H9 (cell line): ENCODE results near the gene SERBP1. TPM values are rescaled to one million over a fixed set of nuclear protein-coding genes. Genes with fewer than 3 reads are reported as not detected.

Experiments used
- DNase-seq: peaks from one replicate; pipeline ENCODE4 v3.0.0-alpha.2; 2017
- H2AFZ ChIP-seq: one replicate; pipeline ENCODE4 v1.6.1; 2013; ENCODE audit warnings: mild to moderate bottlenecking, low read length, control low read depth, moderate library complexity
- H2AK5ac ChIP-seq: 2 replicates; pipeline ENCODE4 v1.6.1; 2013; ENCODE audit warnings: low read length, control low read depth, mixed read lengths; ENCODE audit not compliant: insufficient read length
- H2BK120ac ChIP-seq: one replicate; pipeline ENCODE4 v1.6.1; 2013; ENCODE audit warnings: low read depth, mild to moderate bottlenecking, low read length, control low read depth, inconsistent platforms; ENCODE audit not compliant: poor library complexity, severe bottlenecking
- H2BK12ac ChIP-seq: 2 replicates; pipeline ENCODE4 v1.6.1; 2013; ENCODE audit warnings: low read length, control low read depth, mixed read lengths, low read depth; ENCODE audit not compliant: insufficient read length
- H2BK15ac ChIP-seq: 2 replicates; pipeline ENCODE4 v1.6.1; 2013; ENCODE audit warnings: low read depth, low read length, control low read depth
- H2BK20ac ChIP-seq: one replicate; pipeline ENCODE4 v1.6.1; 2013; ENCODE audit warnings: low read depth, mild to moderate bottlenecking, low read length, control low read depth, inconsistent platforms; ENCODE audit not compliant: poor library complexity, severe bottlenecking
- H2BK5ac ChIP-seq: 2 replicates; pipeline ENCODE4 v1.6.1; 2013; ENCODE audit warnings: low read length, control low read depth, mixed read lengths; ENCODE audit not compliant: insufficient read length
- H3K14ac ChIP-seq: 2 replicates; pipeline ENCODE4 v1.6.1; 2013; ENCODE audit warnings: low read length, control low read depth; ENCODE audit not compliant: insufficient read depth
- H3K18ac ChIP-seq: 2 replicates; pipeline ENCODE4 v1.6.1; 2013; ENCODE audit warnings: low read depth, mild to moderate bottlenecking, mixed read lengths, low read length, control low read depth; ENCODE audit not compliant: insufficient read length
- H3K23ac ChIP-seq: 2 replicates; pipeline ENCODE4 v1.6.1; 2013; ENCODE audit warnings: low read length, control low read depth, mixed read lengths, low read depth; ENCODE audit not compliant: insufficient read length
- H3K23me2 ChIP-seq: 2 replicates; pipeline ENCODE4 v1.6.1; 2013; ENCODE audit warnings: low read depth, mild to moderate bottlenecking, mixed read lengths, low read length, control low read depth; ENCODE audit not compliant: insufficient read length, poor library complexity, severe bottlenecking
- H3K27ac ChIP-seq: 2 replicates; pipeline ENCODE4 v1.5.1; 2013; ENCODE audit warnings: low read length, control low read depth, mixed read lengths, low read depth; ENCODE audit not compliant: insufficient read length
- H3K27me3 ChIP-seq: 2 replicates; pipeline ENCODE4 v1.6.1; 2013; ENCODE audit warnings: low read length, control low read depth, inconsistent platforms; ENCODE audit not compliant: insufficient read depth
- H3K4ac ChIP-seq: 2 replicates; pipeline ENCODE4 v1.6.1; 2013; ENCODE audit warnings: low read depth, mild to moderate bottlenecking, control low read depth, inconsistent platforms, low read length, moderate library complexity
- H3K4me1 ChIP-seq: 2 replicates; pipeline ENCODE4 v1.6.1; 2013; ENCODE audit warnings: low read length, control low read depth, inconsistent platforms; ENCODE audit not compliant: insufficient read depth
- H3K4me2 ChIP-seq: 2 replicates; pipeline ENCODE4 v1.6.1; 2013; ENCODE audit warnings: low read length, control low read depth, mixed read lengths; ENCODE audit not compliant: insufficient read length, insufficient read depth
- H3K56ac ChIP-seq: 2 replicates; pipeline ENCODE4 v1.6.1; 2013; ENCODE audit warnings: low read depth, mild to moderate bottlenecking, mixed read lengths, low read length, control low read depth; ENCODE audit not compliant: insufficient read length
- H3K79me1 ChIP-seq: 2 replicates; pipeline ENCODE4 v1.6.1; 2013; ENCODE audit warnings: low read depth, mild to moderate bottlenecking, moderate library complexity, low read length, control low read depth, inconsistent platforms; ENCODE audit not compliant: insufficient read depth, poor library complexity, severe bottlenecking
- H3K79me2 ChIP-seq: 2 replicates; pipeline ENCODE4 v1.6.1; 2013; ENCODE audit warnings: low read length, control low read depth, inconsistent platforms; ENCODE audit not compliant: insufficient read depth
- H3K9ac ChIP-seq: 2 replicates; pipeline ENCODE4 v1.6.1; 2013; ENCODE audit warnings: low read length, control low read depth, mixed read lengths; ENCODE audit not compliant: insufficient read length; ENCODE audit errors: extremely low read depth
- H3K9me3 ChIP-seq: one replicate; pipeline ENCODE4 v1.6.1; 2013; ENCODE audit warnings: low read depth, low read length, inconsistent platforms; ENCODE audit not compliant: control insufficient read depth
- H3T11ph ChIP-seq: one replicate; pipeline ENCODE4 v1.6.1; 2013; ENCODE audit warnings: mild to moderate bottlenecking, low read length, control low read depth, inconsistent platforms
- H4K20me1 ChIP-seq: one replicate; pipeline ENCODE4 v1.6.1; 2013; ENCODE audit not compliant: control insufficient read depth, insufficient read length, insufficient read depth
- H4K5ac ChIP-seq: 2 replicates; pipeline ENCODE4 v1.6.1; 2013; ENCODE audit warnings: low read depth, mild to moderate bottlenecking, mixed read lengths, low read length, control low read depth; ENCODE audit not compliant: insufficient read length
- H4K8ac ChIP-seq: replicated peaks from 2 replicates; pipeline ENCODE4 v1.6.1; 2013; ENCODE audit warnings: low read length, control low read depth, mixed read lengths, low read depth; ENCODE audit not compliant: insufficient read length
- H4K91ac ChIP-seq: 2 replicates; pipeline ENCODE4 v1.6.1; 2013; ENCODE audit warnings: low read depth, mild to moderate bottlenecking, moderate library complexity, mixed read lengths, low read length, control low read depth; ENCODE audit not compliant: insufficient read length
- H3K27ac Mint-ChIP-seq, 3 experiments: 2 replicates in 2 of 3; 3 replicates in 1 of 3; pipeline ENCODE4 v1.8.0; 2020 to 2021; ENCODE audit warnings: mixed read lengths in 3 of 3, mild to moderate bottlenecking in 1 of 3, moderate library complexity in 1 of 3
- H3K27me3 Mint-ChIP-seq: 2 replicates; pipeline ENCODE4 v1.8.0; 2021; ENCODE audit warnings: low read depth, mild to moderate bottlenecking, moderate library complexity, mixed read lengths
- H3K36me3 Mint-ChIP-seq, 3 experiments: 2 replicates in 2 of 3; 3 replicates in 1 of 3; pipeline ENCODE4 v1.8.0; 2020 to 2021; ENCODE audit warnings: low read depth in 3 of 3, mixed read lengths in 3 of 3; ENCODE audit not compliant: insufficient read depth in 1 of 3
- H3K4me1 Mint-ChIP-seq, 2 experiments: 2 replicates each; pipeline ENCODE4 v1.8.0; 2020; ENCODE audit warnings: mixed read lengths in 2 of 2
- H3K4me3 Mint-ChIP-seq, 2 experiments: 2 replicates in 1 of 2; 3 replicates in 1 of 2; pipeline ENCODE4 v1.8.0; 2020 to 2021; ENCODE audit warnings: mild to moderate bottlenecking in 2 of 2, mixed read lengths in 2 of 2, moderate library complexity in 1 of 2
- H3K9me3 Mint-ChIP-seq, 2 experiments: 2 replicates in 1 of 2; 3 replicates in 1 of 2; pipeline ENCODE4 v1.8.0; 2020; ENCODE audit warnings: mild to moderate bottlenecking in 2 of 2, mixed read lengths in 2 of 2, moderate library complexity in 1 of 2
- CTCF ChIP-seq: fragments of 200-600 bp; sonication (generic); conservative IDR thresholded peaks from 3 replicates; pipeline ENCODE4 v1.8.0; 2021; ENCODE audit warnings: antibody characterized with exemption, mild to moderate bottlenecking
- WGBS: extraction: QIAGEN DNeasy Blood & Tissue Kit; methylation state at CpG from one replicate; pipeline ENCODE4 v1.1.7; 2013; ENCODE audit warnings: missing lambda C conversion rate, low lambda C conversion rate, mixed read lengths; ENCODE audit not compliant: insufficient read length; ENCODE audit errors: extremely low coverage; 5-methylcytosine and 5-hydroxymethylcytosine counted together
- total RNA-seq: library from RNA; stranded (reverse); gene quantifications from 2 replicates; pipeline ENCODE4 v1.2.1, GENCODE V29; 2021

SERBP1 gene
- total RNA-seq, 1 experiment from 2014 or later: 495 TPM

GRCh38 chr1:67469431-67469830 is 39.2 kb upstream of the SERBP1 start:
- no peaks in the 10 kb centered on the region for H3K9me3 Mint-ChIP-seq
- Histone ChIP-seq H3K9me3 (no peaks in the 10 kb centered on the region), H2BK20ac (no peak overlapping the region), H3K56ac (no peak overlapping the region), H3K27me3 (no peaks in the 10 kb centered on the region), H3K23ac (no peak overlapping the region), H3K27ac (no peak overlapping the region), H2BK12ac (no peak overlapping the region), H2BK15ac (no peak overlapping the region), H4K20me1 (no peaks in the 10 kb centered on the region), H3T11ph (no peak overlapping the region), H4K91ac (no peak overlapping the region), H2AK5ac (no peak overlapping the region), H3K4me1 (no peaks in the 10 kb centered on the region), H3K4me2 (no peak overlapping the region), H3K18ac (no peak overlapping the region), H4K5ac (no peak overlapping the region), H4K8ac (no peak overlapping the region), H3K79me1 (no peaks in the 10 kb centered on the region), H2BK120ac (no peak overlapping the region), H3K9ac (no peak overlapping the region), H3K14ac (no peak overlapping the region), H2AFZ (no peak overlapping the region), H2BK5ac (no peak overlapping the region), H3K23me2 (no peaks in the 10 kb centered on the region), H3K79me2 (no peaks in the 10 kb centered on the region), H3K4ac (no peak overlapping the region)
- peaks cover 20% of the 10 kb centered on the region for H3K27me3 Mint-ChIP-seq
- WGBS: no CpG with 5 or more reads among the region's 3 CpGs
- H3K36me3 Mint-ChIP-seq: no peaks in the 10 kb centered on the region
- H3K4me3 Mint-ChIP-seq: no peak overlapping the region; a peak in 1 of 5 replicates
- DNase-seq: no peak
- H3K4me1 Mint-ChIP-seq: peaks cover 4 to 6% of the 10 kb centered on the region in 2 experiments
- TF ChIP-seq CTCF: no peak
- H3K27ac Mint-ChIP-seq: no peak overlapping the region
